Hematopoietic multipotent progenitor cell (in vitro differentiated cells): Measurements from ENCODE around the gene KCNIP3. TPM values are rescaled to one million over a fixed set of nuclear protein-coding genes. Genes with fewer than 3 reads are reported as not detected.
A peak's percentile ranks its signal among the peaks of the same experiment; 100 is the strongest.
"Not testable (repeated sequence)": the region's sequence is repeated elsewhere in the genome, so short reads cannot be mapped to it uniquely, and the experiment has no call there.

ENCODE experiments used
- DNase-seq, 3 donors: peaks; one replicate each; pipeline ENCODE4 v3.0.0-alpha.2; 2011 to 2015; ENCODE audit warnings: low read depth in 2 of 3, low spot score in 2 of 3
- total RNA-seq: library from RNA; depleted of rRNA; stranded (reverse); fragments of >200 nt; gene quantifications from one replicate; pipeline ENCODE4 v1.2.3, GENCODE V29; 2012

KCNIP3 gene
- total RNA-seq = 7.5 TPM

DNA sequence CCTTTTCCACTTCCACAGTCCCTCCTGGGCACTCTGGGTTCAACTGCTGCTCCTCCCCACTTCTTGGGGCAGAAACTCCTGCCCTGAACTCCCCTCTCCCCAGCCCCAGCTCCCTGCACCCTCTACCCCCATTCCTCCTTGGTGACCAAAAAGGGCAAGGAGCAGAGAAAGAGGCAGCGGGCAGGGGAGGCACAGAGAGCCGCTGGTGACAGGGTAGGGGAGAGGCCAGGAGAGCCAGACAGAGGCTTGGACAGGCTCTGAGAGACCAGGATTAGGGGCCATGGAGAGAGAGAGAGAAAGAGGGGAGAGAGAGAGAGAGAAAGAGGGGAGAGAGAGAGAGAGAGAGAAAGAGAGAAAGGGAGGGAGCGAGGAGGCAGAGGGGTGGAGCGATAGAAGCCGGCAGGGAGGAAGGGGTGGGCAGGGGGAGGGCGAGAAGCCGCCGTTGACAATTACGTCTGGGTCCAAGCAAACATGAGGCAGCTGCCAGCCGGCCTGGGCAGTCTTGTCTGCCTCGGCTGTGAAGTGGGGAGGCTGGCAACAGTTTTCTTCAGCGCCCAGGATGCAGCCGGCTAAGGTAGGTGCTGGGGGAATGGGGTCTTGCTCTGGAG, at the start of gene KCNIP3:
Gene KCNIP3, plus strand, starts transcription at position 468 of the 608 bp plus-strand sequence. Its CDS starts 92 bp downstream, at position 560.
- DNase-seq = peak in 2 of 3 donors; percentile 14 to 36

DNA sequence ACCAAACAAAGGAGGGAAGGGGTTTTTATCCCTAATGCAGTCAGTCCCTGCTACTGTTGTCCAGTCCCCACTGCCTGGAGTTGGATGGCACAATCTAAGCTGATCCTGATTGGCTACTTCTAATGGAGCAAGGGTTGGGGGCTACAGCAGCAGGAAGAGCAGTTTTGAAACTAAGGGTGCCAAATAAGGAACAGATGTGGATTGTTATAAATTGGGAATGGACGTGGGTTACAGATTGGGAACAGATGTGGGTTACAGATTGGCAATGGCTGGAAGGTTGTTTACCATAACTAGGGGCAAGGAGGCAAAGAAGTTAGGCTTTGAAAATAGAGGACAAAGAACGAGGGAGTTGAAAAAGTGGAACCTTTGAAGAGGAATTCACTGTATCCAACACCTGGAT, 38.9 kb upstream of the KCNIP3 start:
- DNase-seq = no peak

DNA sequence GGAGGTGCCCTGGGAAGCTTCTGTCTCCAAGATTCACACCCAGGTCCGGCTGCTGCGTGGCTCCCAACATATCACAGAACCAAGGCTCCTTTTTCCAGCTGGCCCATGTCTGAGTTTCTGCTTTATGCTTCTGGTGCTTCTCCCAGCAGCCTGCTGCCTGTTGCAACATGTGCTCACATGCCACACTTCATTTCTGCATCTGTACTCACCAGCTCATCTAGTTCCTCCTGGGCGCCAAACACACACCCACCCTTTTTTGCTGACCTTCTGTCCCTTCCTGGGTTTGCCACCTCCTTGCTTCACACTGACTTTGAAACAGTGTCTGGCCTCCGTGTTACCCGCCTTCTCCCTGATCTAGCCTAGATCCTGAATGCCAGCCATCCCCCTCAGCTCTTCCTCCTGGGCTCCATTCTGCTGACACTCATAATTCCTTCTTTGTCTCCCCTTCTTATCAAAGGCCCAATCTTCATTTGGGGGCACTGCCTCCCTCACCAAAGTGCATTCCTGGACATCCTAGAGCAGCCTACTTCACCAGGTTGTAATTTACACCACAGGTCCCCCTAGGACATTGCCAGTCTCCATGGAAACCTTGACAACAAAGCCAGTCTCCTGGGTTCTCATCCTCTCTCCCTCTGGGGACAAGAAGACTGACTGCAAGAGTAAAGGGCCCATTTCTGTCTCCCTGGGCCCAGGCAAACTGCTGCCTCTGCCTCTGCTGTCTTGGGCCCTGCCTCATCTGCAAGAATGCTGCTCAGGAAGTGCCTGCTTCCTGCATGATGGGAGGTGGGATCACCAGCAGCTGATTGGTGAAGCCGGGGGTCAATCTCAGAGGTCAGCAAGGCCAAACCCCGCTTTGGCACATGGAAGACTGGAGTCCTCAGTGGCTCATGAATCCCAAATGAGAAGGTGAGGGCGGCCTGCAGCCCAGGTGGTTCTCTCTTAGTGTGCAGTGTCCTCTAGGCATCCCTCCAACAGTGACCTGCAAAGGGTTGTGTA, 36.8 kb upstream of the KCNIP3 start:
- DNase-seq = no peak

DNA sequence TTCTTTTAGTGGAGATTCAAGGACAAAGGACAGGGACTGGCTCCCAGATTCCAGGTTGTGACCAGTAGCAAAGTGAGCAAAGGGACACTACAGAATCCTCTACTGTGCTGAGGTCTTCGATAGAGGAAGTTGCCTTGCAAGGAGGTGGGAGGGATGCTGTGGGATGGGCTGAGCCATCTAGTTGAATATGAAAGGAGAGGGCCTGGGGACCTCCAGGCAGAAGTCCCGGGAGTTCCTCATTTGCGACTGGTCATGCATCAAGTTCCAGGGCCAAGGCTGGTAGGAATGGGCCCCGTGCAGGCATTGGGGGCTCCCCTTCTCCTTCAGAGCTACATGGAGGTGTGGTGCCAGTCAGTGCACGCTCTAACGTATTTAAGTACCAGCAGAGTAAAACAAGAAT, 35.5 kb upstream of the KCNIP3 start:
- DNase-seq = no peak

DNA sequence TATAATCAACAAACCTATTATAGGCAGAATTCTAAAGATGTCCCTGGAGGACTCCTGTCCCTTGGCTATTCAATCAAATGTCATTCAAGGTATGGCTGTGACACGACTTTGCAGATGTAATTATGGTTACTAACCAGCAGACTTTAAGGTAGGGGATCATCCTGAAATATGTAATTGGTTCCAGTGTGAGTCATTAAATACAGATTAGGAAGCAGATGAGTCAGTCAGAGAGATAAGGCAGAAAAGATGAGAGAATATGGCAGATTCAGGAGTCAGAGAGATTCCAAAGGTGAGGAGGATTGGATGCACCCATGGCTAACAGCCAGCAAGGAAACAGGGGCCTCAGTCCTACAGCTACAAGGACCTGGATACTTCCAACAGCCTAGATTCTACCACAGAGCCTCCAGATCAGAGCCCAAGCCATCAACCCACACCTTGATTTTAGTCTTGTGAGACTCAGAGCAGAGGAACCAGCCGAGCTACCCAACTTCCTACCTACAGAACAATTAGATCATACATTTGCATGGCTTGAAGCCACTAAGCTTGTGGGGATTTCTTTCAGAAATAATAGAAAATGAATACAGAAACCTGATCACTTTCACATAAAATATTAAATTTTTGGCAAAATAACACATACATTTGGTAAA, 34.1 kb upstream of the KCNIP3 start:
- no peak for DNase-seq

DNA sequence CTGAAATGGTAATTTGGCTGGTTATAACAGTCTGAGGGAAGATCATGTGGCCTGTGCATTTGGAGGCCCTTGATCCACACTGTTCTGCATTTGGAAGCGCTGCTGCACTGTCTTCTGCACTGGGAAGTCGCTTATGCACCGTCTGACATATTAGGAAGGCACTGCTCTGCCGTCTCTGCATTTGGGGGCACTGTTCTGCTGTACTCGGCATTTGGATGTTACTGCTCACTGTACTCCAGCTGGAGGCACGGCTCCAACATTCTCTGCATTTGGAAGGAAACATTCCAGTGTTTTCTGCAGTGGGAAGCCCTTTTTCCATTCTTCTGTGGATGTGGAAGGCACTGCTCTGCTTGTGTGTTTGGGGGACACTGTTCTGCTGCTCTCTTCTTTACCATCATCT, 32.5 kb upstream of the KCNIP3 start:
- no peak for DNase-seq

DNA sequence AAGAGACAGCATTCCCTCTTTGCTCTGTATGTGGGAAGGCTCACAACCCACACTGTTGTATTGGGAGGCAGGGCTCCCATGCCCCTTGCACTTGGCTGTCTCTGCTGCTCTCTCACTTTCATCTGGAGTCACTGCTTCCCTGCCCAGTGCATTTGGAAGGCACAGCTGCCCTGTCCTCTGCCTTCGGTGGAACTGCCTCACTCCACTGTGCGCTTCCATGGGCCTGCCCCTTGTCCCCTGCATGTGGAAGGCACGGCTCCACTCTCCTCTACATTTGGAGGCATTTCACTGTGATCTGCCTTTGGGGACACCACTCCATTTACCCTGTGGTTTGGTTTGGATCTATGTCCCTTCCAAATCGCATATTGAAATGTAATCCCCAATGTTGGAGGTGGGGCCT, 32.0 kb upstream of the KCNIP3 start:
- DNase-seq = no peak

DNA sequence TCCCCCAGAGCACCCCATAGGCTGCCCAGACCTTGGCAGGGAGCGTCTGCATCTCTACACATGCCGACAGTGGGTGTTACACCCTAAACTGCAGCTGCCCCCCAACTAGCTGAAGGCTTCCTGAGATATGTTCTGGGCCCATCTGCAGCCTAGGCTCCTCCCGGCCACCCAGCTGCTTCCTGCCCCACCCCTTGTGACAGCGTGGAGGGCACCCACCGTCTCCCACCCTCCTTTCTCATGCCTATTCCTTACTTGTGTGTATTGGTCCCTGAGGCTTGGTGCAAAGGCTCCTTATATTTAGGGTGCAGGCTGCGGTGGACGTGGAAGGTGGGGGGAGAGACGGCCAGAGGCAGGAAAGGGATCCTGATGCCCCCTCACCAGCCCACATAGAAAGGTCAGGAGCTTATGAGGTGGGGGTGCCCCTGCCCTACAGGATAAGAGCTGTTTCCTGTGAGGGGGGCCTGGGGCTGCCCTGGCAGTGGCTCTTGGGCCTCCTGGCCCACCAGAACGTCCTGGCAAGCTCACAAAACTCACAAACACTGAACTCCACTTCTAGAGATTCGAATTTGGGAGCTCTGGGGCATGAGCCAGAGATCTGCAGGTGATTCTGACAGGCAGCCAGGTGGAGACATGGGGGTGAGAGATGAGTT, 30.2 kb upstream of the KCNIP3 start:
- DNase-seq = no peak

DNA sequence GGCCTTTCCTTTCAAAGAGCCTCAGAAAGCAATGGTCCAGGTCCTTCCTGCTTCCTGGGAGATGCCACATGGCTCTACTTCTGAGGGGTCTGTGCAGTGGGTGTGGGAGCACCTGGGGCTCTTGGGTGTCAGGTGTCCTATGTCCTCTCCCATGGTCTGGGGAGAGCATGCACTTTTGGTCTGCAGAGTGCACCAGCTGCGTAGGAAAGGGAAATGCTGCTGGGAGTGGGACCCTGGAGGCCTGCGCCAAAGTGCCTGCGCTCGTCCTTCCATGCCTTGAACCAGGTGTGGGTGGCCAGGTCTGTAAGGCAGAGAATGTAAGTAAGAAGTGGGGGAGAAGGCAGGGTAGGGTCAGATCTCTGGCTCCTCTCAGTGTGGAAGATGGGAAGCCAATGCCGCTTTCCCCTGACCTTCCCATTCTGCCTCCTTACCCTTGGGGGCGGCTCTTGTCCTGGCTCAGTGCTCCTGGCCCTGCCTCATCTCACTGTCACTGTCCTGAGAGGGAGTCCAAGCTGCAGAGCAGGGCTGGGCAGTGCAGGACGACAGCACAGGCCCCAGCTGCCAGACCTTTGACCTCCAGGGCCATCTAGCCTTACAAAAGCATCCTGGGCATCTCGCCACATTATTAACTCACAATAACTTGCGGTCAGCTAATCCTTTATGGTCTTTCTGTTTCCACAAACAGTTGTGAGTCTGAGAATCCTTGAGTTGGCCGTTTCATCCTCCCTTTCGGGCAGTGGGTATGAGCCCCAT, 29.5 kb upstream of the KCNIP3 start:
- DNase-seq = no peak

DNA sequence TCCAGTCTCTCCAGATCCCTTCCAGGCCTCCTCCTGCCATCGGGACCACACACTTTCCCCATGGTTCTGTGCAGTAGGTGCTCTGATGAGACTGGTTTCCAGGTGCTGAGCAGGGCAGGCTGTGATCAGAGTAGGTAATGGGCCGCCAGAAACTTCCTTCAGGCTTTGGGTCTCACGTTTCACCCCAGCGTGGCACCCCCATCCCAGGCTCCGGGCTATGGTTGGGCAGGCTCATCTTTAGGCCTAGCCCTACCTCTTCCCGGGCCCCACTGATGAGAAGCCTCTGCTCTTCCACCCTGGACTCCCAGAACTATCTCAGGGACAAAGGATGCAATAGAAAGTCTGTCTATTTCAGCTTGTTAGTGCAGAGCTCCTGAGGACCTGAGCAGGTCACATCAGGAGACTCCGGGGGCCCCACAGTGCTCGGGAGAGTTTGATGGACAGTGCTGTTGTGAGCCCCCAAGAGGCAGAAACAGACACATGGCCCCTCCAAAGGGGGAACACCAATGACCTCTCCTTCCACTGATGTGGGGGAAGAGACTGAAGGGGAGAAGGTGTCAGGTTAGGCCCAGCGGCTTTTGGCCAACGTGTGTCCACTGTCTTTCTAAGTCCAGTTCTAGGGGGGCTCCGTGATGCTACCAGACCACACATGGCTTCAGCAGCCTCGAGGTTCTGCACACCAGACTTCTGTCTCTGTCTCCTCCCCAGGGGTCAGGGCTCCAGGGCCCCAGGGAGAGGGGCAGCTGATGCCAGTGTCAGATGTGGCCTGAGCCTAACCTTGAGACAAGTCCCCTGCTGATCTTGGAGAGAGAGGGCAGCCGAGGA, 28.7 kb upstream of the KCNIP3 start:
- no peak for DNase-seq

DNA sequence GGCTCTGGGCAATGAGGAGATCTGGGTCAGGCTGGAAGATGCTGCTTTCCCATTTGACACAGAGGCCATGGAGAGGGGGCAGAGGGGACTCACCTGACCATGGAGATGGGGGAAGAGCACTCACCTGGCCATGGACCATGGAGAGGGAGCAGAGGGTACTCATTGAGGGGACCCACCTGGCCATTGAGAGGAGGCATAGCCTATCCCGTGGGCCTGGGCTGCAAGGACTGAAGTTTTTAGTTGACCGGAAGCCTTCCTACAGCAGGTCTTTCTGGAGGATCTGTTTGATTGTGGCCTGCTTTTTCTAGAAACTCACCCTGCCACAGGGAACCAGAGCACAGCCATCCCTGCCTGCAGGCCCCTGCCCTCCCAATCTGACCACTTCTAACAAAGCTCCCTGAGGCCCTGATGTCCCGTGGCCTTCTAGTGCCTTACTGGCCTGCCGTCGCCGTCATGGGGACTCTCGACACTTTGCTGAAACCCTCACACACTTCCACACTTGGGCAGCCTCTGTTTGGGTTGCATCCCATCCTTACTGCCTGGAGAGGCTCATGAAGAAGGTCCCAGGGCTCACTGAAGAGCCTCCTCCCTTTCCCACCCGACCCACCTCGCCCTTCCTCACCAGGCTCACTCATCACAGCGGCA, 28.0 kb upstream of the KCNIP3 start:
- no peak for DNase-seq

DNA sequence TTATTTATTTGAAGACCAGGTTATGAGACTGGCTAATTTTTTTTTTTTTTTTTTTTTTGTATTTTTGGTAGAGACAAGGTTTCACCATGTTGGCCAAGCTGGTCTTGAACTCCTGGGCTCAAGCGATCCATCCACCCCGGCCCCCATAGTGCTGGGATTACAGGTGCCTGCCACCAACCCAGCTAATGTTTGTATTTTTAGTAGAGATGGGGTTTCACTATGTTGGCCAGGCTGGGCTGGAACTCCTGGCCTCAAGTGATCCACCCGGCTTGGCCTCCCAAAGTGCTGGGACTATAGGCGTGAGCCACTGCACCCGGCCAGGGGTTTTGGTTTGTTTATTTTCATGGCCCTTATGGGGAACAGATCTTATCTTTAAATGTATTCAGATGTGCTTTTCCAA, 27.4 kb upstream of the KCNIP3 start:
- DNase-seq = not testable (repeated sequence)

DNA sequence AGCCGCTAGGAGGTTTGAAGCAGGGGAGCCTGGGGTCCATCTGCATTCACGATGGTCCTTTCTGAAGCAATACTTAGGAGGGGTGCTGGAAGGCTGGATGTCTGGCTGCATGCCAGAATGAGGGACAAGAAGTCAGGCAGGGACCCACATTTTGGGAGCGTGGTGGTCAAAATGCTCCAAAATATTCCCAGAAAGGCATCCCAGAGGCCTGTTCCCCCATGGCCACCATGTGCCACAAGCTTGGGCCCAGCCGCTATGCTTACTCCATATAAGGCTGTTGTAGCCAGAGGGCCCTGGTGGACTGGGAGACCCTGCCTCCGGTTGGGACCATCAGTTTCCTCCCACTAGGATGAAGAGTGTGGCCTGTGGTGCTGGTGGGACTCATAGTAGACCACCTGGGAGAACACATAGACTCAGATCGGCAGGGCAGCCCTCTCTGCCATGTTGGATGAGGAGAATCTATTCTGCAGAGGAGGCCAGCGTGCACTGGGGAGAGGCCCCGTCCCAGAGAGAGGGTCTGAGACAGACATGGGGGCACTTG, 26.5 kb upstream of the KCNIP3 start:
- DNase-seq = no peak

DNA sequence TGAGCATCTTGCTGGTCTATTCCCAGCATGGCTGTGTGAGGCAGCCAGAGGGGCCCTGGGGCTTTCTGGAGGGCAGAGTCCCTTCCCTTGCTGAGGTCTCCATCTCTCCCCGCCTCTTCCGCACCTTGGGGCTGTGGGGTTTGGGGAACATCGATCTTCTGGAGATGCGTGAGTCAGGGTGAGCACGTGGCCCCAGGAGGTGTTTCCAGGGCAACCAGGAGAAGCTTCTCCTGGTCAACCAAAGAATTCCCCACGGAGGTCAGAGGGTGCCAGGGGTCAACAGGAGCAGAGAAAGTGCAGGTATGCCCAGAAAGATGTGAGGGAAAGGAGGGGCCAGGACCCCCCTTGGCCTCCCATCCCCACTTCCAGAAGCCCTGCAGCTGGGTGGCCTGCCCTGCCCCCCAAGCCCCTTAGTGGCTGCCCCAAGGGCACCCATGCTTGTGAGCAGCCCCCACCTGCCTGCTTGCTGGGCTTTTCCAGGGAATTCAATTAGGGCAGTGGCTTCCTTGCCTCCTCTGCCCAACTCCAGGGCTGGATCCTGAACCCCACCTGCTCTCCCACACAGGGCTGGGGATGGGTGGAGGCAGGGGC, 25.7 kb upstream of the KCNIP3 start:
- no peak for DNase-seq

DNA sequence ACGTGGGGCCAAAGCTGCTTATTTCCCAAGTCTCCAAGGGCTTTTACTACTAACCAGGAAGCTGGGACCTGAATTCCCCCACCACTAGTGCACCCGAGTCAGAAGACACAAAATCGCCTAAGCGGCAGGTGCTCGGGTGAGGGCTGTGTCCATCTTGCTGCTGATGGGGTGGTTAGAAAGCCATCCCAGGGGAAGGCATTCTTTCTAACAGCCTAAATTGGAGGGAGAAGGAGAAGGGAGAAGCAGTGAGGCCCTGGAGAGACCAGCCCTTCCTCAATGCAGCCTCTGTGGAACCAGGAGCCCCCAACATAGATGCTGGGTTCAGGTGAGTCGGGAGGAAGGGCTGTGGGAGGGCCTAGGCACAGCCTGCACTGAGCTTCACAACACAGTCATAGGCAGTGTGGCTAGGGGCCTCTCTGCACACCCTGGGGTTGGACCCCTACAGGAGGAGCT, 24.8 kb upstream of the KCNIP3 start:
- no peak for DNase-seq

DNA sequence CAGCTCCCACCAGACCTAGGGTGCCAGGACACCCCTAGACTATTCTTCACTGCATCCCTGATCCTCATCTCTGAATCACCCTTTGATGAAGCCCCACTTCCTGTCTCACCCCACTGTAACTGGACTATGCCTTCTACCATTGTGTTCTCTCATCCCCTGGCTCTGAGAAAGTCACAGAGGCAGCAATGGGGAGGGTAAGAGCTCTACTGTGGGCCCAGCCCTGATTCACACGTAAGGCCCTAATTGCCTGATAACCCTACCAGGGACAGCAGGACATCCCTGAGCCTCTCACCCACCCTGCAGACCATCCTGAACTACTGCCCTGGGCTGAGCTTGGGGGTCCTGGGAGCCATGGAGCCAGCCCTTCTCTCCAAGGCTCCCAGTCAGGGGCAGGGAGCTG, 24.4 kb upstream of the KCNIP3 start:
- DNase-seq = no peak

DNA sequence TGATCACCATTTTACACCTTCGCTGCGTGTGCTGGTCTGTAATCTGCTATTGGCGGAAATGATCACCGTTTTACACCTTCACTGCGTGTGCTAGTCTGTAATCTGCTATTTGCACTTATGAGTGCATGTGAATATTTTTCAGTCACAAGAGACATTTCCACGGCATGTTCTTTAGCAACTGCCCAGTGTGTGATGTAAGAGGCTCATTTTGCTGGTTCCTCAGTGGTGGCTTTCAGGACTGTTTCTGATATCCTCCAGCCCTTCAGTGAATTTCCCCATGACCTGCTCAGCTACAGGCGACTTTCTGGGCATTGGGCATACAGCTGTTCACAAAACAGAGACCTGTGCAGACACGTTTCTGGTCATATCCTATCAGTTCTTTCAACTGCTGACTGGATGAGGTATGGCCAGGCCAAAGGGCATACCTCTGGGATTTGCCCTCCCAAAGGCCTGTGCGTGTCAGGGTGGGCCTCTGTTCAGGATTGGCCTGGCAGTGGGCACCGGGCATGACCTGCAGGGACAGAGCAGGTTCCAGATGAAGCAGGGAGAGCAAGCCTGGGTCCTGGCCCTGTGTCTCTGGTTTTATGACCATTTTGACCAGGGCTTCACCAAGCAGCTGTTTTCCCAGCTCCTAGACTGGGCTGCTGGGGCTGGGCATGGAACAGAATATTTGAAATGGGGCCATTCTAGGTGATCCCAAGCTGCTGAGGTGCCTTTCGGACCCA, 23.4 kb upstream of the KCNIP3 start:
- DNase-seq = no peak
